COLO668 (cell line): ENCODE results near the gene CHN2.

Experiments used
- DNase-seq: peaks from one replicate; lab custom pipeline; 2025; ENCODE audit not compliant: unreplicated experiment; lab: John Stamatoyannopoulos, UW

The CHN2 gene

DNA sequence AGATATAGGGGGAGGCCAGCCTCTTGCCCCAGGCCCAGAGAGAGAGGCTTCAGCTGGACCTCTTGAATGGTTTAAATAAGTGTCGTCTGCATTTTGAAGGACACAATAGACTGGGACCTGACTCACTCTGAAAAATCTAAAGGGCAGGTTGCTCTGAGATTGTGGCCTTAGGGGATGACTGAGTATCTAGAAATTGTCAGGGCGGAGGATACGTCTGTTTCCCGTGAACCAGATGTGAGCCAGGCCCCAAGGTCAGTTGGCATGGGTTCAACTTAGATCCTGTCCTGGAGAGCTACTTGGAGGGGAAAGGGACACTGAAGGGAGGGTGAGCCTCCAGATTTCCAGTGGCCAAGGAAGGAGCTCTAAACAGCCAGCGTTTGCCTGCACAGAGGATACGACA is 110.2 kb downstream of the CHN2 start:
- no peak for DNase-seq

DNA sequence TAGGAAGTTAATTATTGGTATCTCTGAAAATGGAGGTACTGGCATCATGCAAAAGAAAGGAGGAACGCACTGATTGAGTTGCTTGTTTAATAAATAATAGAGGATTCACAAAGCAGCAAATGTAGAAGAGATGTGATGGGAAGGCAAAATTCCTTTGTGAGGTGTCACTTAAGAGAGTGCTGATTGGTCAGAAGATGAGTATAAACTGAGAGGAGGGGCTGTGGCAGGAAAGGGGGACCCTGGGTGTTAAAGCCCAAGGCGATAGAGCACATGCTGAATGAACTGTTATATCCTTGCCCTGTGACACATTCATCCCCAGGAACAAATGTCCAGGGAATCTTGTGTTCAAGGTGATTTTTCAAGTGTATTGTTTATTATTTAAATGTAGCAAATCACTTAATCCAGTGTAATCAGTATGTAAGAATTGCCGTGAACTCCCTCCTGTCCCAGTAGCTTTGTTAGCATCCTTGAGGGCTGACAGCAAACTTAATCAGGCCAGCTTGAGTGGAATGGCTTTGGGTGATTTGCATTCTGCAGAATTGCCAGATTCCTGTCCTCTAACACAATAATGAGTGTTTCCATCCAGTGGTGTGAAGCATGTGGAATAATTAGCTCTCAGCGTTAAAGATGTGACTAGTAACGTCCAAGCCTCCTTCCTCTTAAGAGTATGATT is 111.9 kb downstream of the CHN2 start:
- no peak for DNase-seq

DNA sequence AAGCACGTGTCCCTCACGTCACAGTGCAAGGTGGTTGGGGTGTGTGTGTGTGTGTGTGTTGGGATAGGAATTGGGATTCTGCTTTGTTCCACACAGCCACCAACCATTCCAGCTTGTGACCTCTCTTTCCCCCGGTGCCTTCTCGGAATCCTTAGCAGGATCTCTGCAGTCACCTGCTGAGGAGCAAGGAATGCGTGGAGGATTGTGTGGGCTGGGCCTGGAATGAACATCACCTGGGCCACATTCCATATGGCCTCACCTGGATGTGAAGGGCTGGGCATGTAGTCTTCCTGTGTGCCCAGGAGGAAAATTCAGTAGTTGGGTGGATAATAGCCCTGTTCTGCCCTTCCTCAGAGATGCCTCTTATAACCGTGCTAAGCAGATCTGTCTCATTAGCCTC is 113.8 kb downstream of the CHN2 start:
- DNase-seq: no peak

GRCh38 chr7:29309041-29309854 is 114.7 kb downstream of the CHN2 start:
- peak; percentile 40 for DNase-seq

DNA sequence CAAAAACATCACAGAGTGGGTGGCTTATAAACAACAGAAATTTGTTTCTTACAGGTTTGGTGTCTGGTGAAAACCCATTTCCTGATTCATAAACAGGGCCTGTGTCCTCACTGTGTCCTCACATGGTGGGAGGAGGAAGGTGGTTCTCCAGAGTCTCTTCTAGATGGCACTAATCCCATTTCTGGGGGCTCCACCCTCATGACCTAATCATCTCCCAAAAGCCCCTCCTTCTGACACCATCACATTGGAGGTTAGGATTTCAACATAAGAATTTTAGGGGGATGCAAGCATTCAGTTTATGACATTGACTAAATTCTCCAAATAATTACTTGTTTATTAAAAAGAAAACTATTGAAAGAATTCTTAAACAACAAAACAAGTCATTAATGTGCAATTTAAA is 116.0 kb downstream of the CHN2 start:
- no peak for DNase-seq

GRCh38 chr7:29311314-29311713 is 116.7 kb downstream of the CHN2 start:
- no peak for DNase-seq

- DNase-seq: no peak
Observed at GRCh38 chr7:29314148-29314547, 119.6 kb downstream of the CHN2 start.

DNA sequence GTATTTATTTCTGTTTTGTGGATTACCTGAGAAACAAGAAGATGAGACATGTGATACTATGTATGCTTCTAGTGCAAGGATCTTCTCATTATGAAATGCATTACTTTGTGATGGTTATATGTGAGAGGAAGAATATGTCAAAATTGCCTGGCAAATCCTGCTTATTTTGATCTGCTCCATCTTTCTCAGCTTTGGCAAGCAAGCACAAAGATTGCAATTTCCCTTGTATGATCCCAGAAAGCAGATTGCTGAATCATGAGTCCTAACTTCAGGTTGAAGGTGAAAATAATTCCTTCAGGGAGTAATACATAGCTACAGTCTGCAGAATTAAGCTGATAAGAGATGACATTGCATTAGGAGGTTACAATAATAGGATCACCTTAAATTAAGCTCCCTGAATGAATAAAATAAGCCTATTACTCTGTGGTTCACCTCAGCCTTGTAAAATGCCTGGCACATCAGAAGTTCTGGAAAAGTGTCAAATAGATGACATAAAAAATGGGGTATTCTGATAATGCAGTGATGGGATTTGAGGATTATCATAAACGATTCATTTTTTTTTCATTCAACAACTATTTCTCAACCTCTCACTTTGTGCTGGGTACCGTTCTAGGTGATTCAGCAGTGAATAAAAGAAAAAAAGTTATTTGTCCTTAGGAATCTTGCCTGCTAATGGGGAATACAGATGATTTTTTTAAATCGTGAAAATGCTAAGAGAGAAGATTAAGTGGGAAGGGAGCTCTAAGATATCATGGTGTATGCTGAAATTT is 120.7 kb downstream of the CHN2 start:
- no peak for DNase-seq

DNA sequence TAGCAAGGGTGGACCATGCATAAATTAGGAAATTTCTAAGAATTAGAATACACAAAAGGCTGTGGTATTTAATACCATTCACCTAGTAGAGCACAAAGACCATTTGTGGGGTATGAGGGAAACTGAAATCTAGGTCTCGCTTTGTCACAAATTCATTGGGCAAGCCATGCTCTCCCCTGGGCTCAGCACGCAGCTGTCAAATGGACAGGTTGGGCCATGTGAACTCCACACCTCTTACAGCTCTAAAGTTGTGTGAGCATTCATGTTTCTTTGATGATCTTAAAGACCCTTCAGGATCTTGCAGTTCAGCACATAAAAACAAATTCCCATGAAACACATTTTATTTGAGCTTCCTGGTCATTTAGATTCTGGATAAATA is 121.3 kb downstream of the CHN2 start:
- no peak for DNase-seq

GRCh38 chr7:29316926-29317325 is 122.4 kb downstream of the CHN2 start:
- no peak for DNase-seq

DNA sequence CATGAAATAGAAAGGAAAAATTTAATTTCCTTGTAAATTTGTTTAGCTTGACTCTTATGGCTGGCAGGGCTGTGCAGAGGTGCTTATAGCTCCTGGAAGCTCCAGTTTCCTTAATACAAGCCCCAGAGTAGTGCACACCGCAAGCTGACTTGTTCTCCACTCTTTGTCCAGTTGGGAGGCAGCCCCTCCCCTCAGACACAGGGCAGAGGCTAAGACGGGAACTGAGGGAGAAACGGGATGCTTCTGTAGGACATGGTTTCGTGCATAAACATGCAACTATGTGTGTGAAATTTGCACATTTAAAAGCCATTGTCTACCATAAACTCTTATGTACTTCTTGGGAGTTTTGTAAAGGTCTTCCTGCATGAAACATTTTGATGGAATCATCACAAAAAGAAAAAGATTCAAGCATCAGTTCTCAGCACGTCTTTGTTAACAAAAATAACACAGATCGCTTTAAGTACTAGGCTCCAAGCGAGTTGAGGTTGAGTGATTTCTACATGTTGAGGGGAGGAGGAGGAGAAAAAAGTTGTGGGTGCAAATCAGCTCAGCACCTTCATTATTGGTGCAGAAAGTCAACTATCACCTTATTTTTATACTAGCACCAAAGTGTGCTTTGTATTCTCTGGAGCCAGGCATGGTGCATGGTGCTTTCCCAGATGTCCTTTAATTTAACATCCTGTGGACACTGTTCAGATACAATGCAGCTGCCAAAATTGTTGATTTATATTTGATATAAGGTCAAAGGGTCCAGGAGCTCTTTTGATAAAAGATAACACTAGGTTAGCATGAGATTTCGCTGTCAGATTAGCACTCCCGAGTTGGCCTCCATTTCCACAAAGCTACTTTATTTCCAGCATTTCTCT is 124.5 kb downstream of the CHN2 start:
- no peak for DNase-seq

DNA sequence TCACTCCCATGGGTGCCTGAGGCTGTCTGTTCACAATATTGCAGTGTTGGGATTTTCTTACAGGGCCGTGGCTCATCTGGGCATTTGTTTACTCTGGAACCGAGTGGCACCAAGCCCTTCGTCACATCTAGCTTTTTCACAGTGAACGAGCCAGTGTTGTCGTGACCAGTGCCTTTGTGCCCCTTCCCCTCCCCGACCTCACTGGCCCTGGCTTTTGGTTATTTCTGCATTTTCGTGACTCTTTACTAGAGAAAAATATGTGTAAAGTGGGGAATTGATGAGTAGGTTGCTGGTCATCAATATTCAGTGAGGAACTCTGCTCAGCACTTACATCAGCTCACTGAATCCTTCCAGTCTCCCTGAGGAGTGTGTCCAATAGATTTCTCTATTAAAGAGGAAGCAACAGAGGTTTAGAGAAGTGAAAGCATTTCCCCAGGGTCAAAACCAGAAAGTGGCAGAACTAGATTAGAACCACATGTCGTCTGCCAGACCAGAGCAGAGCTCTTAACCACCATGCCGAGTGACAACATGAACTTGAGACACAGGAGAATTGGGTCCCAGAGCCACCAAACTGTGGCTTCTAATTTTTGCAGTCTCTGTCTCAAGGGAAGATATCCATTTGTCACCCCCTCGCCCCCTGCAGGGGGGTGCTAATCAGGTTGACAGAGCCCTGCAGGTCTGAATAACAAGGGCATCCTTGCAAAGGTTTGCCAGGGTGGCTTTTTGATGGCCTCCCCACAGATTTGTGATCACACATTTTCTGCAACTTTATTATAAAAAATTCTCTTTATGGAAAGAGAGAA is 125.3 kb downstream of the CHN2 start:
- no peak for DNase-seq

GRCh38 chr7:29320577-29320976 is 126.0 kb downstream of the CHN2 start:
- no peak for DNase-seq

- DNase-seq: no peak
Observed at GRCh38 chr7:29322023-29322712, 127.6 kb downstream of the CHN2 start.

- DNase-seq: no peak
Observed at GRCh38 chr7:29325476-29325875, 130.9 kb downstream of the CHN2 start.

GRCh38 chr7:29326864-29327263 is 132.3 kb downstream of the CHN2 start:
- no peak for DNase-seq

- peak; percentile 42 for DNase-seq
Observed at GRCh38 chr7:29327455-29327854, 132.9 kb downstream of the CHN2 start.

GRCh38 chr7:29328045-29328444 is 133.5 kb downstream of the CHN2 start:
- no peak for DNase-seq

- no peak for DNase-seq
Observed at GRCh38 chr7:29328811-29329210, 134.2 kb downstream of the CHN2 start.

GRCh38 chr7:29329686-29330085 is 135.1 kb downstream of the CHN2 start:
- no peak for DNase-seq
